Osteocyte (in vitro differentiated cells): Measurements from ENCODE around the gene NCKAP5L. TPM values are rescaled to one million over a fixed set of nuclear protein-coding genes. Genes with fewer than 3 reads are reported as not detected.

ENCODE experiments used
- DNase-seq: peaks from one replicate; pipeline ENCODE4 v3.0.0; 2021; ENCODE audit warnings: mixed read lengths; ENCODE audit not compliant: unreplicated experiment; ENCODE audit errors: extremely low spot score
- H3K27ac Mint-ChIP-seq: one replicate; pipeline ENCODE4 v1.8.0; 2021; ENCODE audit warnings: mild to moderate bottlenecking, mixed read lengths; ENCODE audit not compliant: unreplicated experiment
- H3K27me3 Mint-ChIP-seq: one replicate; pipeline ENCODE4 v1.8.0; 2021; ENCODE audit warnings: mixed read lengths; ENCODE audit not compliant: unreplicated experiment
- H3K36me3 Mint-ChIP-seq: one replicate; pipeline ENCODE4 v1.8.0; 2021; ENCODE audit warnings: mixed read lengths; ENCODE audit not compliant: unreplicated experiment
- H3K4me1 Mint-ChIP-seq: one replicate; pipeline ENCODE4 v1.8.0; 2021; ENCODE audit warnings: mixed read lengths; ENCODE audit not compliant: unreplicated experiment
- H3K4me3 Mint-ChIP-seq: one replicate; pipeline ENCODE4 v1.8.0; 2021; ENCODE audit warnings: mild to moderate bottlenecking, moderate library complexity, mixed read lengths; ENCODE audit not compliant: unreplicated experiment
- H3K9me3 Mint-ChIP-seq: one replicate; pipeline ENCODE4 v1.8.0; 2021; ENCODE audit warnings: mixed read lengths; ENCODE audit not compliant: unreplicated experiment
- total RNA-seq: library from RNA; stranded (reverse); gene quantifications from 2 replicates; pipeline ENCODE4 v1.2.1, GENCODE V29; 2021
- TF ChIP-seq, protein P1 (sequence below): fragments of 200-600 bp; sonication (generic); IDR thresholded peaks from 2 replicates; pipeline ENCODE4 v1.5.0; 2021; ENCODE audit warnings: antibody characterized with exemption, mild to moderate bottlenecking, moderate library complexity

Gene NCKAP5L
- total RNA-seq, 1 donor from 2014 or later = 42.4 TPM

DNA sequence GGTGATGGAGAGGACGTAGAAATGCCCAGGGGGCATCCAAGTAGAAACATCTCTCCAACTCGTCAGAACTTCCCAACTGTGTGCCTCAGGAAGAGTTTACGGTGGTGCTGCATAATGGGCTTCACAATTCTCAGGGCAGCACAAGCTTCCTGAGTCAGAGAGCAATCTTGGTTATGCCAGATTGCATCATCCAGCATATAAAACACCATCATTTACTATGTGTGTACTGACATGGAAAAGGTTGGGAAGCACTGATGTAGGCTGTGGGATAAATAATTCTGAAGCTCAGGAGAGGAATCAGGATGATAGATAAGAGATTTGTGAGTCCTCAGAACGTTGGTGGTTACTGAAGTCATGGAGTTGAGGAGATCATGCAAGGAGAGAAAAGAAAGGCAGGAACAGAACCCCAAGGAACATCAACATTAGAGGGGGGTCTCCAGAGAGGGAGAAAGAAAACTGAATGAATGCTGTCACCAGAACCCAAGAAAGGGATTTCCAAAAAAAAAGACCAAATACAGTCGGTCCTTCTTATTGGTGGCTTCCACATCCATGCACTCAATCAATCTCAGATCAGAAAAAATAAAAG, 4.7 kb upstream of the NCKAP5L start:
- H3K4me1 Mint-ChIP-seq = peaks cover 20% of the 10 kb centered on the region
- H3K36me3 Mint-ChIP-seq = peaks cover 3% of the 10 kb centered on the region
- TF ChIP-seq, protein P1, sequence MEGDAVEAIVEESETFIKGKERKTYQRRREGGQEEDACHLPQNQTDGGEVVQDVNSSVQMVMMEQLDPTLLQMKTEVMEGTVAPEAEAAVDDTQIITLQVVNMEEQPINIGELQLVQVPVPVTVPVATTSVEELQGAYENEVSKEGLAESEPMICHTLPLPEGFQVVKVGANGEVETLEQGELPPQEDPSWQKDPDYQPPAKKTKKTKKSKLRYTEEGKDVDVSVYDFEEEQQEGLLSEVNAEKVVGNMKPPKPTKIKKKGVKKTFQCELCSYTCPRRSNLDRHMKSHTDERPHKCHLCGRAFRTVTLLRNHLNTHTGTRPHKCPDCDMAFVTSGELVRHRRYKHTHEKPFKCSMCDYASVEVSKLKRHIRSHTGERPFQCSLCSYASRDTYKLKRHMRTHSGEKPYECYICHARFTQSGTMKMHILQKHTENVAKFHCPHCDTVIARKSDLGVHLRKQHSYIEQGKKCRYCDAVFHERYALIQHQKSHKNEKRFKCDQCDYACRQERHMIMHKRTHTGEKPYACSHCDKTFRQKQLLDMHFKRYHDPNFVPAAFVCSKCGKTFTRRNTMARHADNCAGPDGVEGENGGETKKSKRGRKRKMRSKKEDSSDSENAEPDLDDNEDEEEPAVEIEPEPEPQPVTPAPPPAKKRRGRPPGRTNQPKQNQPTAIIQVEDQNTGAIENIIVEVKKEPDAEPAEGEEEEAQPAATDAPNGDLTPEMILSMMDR = no peak
- H3K4me3 Mint-ChIP-seq = no peak overlapping the region
- no peaks in the 10 kb centered on the region for H3K9me3 Mint-ChIP-seq
- peak overlapping the region; percentile 39 for H3K27ac Mint-ChIP-seq
- no peaks in the 10 kb centered on the region for H3K27me3 Mint-ChIP-seq
- DNase-seq = no peak

DNA sequence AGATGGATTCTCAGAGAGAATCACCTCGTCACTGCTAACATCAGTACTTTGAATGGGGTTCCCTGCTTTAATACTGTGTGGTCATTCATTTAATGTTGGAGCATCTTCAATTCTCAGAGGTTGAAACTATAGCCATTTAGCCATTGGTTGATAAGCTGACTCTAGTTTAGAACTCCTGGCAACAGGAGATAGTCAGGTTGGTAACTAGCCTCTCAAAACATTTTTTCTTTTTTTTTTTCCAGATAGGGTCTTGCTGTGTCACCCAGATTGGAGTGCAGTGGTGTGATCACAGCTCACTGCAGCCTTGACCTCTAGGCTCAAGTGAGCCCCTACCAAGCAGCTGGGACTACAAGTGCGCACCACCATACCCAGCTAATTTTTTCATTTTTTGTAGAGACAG, 3.5 kb upstream of the NCKAP5L start:
- TF ChIP-seq, protein P1 = no peak
- H3K4me3 Mint-ChIP-seq = no peak overlapping the region

DNA sequence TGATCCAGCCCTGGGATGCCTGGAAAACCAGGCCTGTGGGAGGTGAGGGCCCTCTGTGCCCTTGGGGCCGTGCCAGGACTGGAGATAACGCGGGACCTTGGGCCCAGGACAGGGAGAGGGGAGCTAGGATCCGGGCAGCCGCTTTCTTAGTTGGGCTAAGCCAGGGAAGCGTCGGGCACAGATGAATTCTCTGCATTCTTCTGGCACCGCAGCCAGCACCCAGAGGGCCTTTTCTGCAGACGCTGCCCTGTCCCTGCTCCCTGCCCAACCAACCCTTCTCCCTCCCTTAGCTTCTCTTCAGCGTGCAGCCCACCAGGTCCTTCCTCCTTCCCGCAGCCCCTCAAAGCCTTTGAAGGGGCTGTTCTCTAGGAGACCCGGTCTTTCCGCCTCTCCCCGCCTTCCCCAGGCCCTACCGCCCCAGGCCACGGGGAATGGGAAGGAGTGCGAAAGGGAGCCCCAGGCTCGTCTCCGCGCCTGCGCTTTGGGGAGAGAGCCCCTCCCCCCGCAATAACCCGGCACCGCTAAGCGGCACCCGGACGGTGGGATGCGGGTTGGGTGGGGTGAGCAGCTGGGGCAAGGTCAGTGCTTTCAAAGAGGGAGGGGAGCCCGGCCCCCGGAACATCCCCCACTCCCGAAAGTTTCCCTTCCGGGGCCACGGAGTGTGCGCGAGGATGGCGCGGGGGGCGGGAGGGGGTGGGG, 663 bp downstream of the NCKAP5L start:
- H3K4me1 Mint-ChIP-seq = peaks cover 48% of the 10 kb centered on the region

More for the DNA sequence above, 3.5 kb upstream of the NCKAP5L start:
- DNase-seq = no peak
- H3K36me3 Mint-ChIP-seq = no peaks in the 10 kb centered on the region
- H3K9me3 Mint-ChIP-seq = no peaks in the 10 kb centered on the region
- H3K27me3 Mint-ChIP-seq = no peaks in the 10 kb centered on the region
- H3K27ac Mint-ChIP-seq = no peak overlapping the region
- H3K4me1 Mint-ChIP-seq = peaks cover 26% of the 10 kb centered on the region

DNA sequence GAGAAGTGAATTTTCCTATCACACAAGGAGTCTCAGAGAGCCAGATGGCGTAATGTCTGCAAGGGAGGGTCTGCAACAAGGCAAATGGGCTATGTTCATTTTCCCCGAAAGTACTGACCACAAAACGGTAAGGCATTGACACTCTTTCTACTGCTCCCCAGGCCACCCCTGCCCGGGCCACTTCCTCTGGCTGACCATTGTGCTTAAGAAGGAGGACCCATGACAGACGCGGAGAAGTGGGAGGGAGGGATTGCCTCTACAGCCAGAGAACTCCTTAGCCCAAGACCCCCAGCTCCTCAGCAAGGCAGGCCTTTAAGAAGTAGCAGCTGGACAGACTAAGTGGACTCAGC, 1.2 kb downstream of the NCKAP5L start:
- no peak for DNase-seq
- TF ChIP-seq, protein P1 = no peak
- Mint-ChIP-seq H3K36me3 (peaks cover 2% of the 10 kb centered on the region), H3K4me3 (peak overlapping the region; percentile 90), H3K4me1 (peaks cover 45% of the 10 kb centered on the region), H3K9me3 (no peaks in the 10 kb centered on the region), H3K27ac (peak overlapping the region; percentile 90), H3K27me3 (no peaks in the 10 kb centered on the region)

More for the DNA sequence above, 663 bp downstream of the NCKAP5L start:
- TF ChIP-seq, protein P1 = no peak
- Mint-ChIP-seq H3K27ac (peak overlapping the region; percentile 90), H3K4me3 (peak overlapping the region; percentile 90), H3K36me3 (peaks cover 2% of the 10 kb centered on the region), H3K9me3 (no peaks in the 10 kb centered on the region), H3K27me3 (no peaks in the 10 kb centered on the region)
- peak; percentile 91 for DNase-seq

DNA sequence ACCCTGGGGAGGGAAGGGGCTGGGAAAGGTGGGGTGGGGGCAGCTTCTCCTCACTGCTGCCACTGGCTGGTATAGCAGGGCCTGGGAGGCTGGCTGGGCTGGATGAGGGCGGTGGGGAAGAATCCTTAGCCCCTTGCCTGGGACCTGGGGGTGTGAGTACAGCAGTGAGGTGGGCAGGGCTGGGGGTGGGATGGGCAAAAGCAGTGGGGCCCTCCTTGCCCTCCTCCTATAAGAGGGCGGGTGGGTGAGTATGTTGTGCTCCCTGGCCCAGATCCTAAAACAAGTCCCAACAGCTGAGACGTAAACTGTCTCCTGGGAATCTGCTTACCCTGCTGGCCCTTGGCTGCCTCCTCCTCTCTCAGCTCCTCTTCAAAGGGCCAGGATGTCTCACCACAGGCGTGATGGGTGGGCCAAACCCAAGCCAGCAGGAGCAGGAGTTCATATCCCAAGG, 2.2 kb downstream of the NCKAP5L start:
- TF ChIP-seq, protein P1 = no peak
- Mint-ChIP-seq H3K4me1 (peaks cover 45% of the 10 kb centered on the region), H3K4me3 (no peak overlapping the region), H3K36me3 (peaks cover 2% of the 10 kb centered on the region), H3K27ac (no peak overlapping the region), H3K9me3 (no peaks in the 10 kb centered on the region), H3K27me3 (no peaks in the 10 kb centered on the region)
- no peak for DNase-seq
